CD4-positive, alpha-beta T cell treated with Interleukin-21 for 1 hour (primary cell): ENCODE data around the gene KCNT1.

Experiments
- DNase-seq: peaks from one replicate; pipeline ENCODE4 v3.0.0-alpha.2; 2020

Gene KCNT1

DNA sequence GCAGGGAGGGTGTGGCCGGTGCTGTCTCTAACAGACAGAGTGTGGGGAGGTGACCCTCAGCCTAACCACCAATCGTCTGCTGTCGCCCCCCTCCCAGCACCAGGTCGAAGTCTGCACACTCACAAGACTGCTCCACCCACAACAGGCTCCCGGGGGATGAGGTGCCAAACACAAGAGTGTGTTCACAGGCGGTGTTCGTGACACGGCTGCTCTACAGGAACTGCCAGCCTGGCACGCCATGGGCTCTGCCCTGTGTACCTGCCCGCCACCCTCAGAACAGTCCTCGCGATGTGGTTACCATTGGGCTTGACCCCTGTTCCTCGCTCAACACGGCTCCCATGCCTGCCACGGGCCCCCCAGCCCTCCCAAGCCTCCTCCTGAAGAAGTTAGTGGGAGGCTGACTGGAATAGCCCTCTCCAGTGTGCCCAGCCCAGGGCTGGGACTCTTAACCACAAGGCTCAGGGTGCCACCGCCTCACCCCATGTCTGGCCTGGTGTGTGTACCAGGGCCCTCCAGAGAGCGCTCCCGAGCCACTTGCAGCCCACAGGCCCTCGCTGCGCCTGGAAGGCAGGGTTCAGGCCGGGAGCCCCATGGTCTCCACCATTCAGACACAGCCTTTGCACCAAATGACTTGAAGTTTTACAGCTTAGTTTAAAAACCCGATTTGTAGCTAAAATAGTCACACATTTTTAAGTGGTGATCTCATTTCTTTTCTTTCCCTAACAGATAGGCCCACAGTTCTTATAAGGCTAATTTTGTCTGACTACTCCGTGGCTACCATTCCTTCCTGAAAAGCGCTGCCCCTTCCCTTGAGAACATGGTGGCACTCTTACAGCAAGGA, 102.8 kb downstream of the KCNT1 start:
- no peak for DNase-seq

- no peak for DNase-seq
These were observed 103.5 kb downstream of the KCNT1 start for GRCh38 chr9:135805422-135806022.

- no peak for DNase-seq
These were observed 107.2 kb downstream of the KCNT1 start for GRCh38 chr9:135809166-135809565.

DNA sequence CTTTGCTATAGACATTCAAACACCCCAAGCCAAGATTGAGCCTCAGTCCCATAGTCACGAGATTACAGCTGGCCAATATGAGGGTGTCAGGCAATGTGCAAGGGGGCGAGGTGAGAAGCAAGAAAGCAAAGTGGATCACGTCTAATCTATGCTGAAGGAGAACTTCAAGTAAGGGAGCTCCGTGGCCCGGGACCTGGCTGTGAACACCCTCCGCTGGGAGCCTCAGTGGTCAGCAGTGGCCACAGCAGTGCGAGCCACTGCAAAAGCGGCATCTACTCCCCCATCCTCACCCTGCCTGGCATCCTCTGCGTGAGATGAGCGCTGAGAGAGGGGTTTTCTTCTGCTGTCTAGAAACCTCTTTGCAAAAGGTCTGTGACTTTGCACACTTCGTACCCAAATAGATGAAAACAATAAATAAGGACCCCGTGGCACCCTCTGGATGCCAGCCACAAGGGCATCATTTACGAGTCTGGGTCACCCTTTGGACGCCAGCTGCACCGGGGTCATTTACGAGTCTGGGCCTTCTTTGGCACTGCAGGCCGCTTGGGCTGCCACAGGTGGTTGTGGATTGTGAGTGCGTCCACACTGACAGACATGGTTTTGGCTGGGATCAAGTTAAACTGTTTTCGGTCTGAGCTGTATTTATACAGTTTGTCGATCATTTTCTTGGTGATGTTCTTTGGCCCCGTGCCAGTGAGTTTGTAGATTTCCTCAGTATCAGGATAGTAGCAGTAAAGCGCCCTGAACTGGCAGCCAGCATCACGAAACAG, 109.0 kb downstream of the KCNT1 start:
- DNase-seq: no peak

DNA sequence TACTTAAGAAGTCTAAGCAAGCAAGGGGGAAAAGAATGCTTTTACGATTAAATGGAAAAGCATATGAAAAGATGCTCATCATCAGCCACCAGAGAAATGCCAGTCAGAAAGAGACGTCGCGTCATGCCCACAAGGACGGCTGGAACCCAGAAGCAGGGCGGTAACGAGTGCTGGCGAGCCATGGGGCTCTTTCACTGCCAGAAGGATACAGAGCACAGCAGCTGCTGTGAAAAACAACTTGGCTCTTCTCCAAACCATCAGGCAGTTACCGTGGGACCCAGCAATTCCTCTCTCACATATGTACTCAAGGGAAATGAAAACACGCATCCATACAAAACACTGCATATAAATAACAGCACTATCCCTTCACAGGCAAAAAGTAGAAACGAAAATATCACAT, 109.8 kb downstream of the KCNT1 start:
- DNase-seq: no peak

- DNase-seq: no peak
These were observed 111.0 kb downstream of the KCNT1 start for GRCh38 chr9:135812961-135813360.

DNA sequence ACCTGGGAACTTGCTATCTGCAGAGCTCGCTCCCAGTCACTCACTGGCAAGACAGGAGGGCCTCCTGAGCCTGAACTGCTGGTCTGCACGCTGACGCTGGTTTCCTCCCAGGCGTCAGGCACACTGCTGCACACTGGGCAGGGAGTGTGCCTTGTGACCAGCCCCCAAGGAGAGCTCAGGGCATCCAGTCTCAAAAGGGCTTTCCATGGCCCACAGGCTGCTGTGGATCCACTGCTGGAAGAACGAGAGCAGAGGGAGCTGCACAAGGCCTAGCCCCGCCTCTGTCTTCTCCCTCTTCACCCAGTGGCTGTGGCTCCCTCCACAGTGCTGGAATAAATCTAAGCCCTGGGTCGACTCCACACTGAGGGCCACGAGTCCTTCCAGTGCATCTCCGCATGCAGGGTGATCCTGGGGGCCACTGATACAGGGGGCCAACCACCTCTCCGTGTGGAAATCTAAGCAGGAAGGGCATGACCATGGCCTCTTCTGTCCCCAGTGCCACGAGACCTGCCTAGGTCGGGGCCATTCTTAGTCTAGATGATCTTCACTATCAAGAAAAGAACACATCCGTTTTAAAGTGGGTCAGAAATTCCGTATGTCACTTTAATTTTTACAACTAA, 111.8 kb downstream of the KCNT1 start:
- no peak for DNase-seq

DNA sequence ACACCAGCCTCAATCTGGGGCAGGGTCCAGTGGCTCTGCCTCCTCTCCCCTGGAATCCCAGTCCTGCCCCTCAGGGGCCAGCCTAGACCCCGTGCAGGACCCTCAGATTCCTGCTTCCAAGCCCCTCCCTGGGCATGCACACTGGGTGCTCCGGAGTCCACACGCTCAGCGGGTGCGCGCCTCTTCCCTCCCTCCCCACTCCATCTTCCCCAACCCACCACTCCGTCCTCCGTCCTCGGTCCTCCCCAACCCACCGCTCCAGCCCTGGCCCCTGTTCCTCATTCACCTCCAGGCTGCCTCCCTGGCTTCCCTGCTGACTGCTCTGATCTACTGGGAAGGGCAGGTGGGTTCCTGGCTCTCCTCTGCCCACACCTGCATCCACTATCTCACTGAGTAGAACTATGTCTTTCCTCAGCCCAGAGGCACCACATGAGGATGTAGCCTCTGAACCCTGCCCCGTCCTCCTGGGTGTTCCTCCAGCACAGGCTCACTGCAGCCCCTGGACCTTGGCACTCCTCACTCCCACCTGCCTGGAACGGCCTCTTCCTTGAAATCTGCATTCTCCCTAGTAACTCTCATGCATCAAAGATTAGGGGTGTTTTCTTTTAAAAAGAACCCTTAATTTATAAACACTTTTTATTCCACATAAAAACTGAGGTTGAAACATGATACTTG, 112.6 kb downstream of the KCNT1 start:
- DNase-seq: no peak

DNA sequence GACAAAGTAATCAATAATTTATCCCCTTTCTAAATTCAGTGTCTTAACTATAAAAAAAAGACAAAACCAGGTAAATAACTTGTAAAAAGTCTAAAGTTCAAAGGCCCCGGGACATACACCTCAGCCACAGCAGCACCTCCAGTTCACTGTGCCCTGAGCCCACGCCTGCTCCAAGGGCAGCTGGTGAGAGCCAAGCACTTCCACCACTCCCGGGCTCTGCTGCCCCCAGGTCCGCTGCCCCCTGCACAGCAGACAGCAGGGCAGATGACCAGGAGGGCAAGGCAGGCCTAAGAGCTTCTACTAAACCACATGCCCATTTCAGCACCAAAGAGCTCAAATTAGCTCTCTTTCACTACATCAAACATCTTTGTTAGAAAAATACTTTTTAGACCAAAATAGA, 113.4 kb downstream of the KCNT1 start:
- no peak for DNase-seq

GRCh38 chr9:135815830-135816650, 114.1 kb downstream of the KCNT1 start:
- DNase-seq: no peak

DNA sequence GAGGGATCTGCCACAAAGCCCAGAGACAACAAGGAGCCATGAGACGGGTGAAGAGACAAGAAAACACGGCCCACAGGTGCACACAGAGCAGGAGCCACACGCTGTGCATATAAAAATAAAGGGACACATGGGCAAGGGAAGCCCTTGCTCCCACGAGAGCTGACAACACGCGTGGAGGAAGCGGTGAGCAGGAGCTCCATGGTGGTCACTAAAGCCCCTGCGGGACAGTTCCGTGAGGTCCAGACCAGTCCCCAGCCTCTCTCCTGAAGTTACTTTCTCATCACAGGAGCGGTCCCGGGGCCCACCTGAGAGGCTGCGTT, 114.6 kb downstream of the KCNT1 start:
- DNase-seq: no peak

DNA sequence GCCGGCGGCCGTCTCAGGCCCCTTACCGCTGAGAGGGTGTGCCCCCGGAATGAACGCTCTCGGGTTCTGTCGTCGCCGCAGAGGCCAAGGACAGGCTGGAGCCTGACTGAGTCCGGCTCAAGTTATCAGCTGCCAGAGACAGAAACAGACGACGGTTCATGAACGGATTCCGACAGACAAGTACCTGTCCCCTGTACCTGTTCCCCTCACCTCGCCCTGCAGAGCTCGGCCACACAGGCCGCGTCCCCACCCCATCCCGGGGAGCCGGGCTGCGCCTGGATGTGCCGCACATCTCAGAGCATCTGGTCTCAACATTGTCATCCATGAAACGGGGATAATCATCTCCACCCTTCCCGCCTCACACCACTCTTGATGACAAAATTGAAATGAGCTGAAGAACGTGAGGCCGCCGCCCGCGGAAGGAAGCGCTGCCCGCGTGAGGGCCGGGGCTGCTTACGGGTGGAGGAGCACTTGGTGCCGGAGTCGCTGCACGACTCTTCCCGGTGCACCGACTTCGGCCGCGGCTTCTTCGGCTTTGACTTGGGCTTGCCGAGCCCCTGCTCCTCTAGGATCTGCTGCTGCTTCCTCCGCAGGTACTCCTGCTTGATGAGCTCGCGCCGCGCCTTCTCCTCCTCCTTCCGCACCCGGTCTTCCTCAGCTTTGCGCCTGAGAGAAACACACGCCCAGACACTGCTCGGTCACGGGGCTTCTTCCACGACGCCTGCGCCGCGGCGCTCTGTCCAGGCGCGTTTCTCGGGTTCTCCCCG, 116.1 kb downstream of the KCNT1 start:
- no peak for DNase-seq

DNA sequence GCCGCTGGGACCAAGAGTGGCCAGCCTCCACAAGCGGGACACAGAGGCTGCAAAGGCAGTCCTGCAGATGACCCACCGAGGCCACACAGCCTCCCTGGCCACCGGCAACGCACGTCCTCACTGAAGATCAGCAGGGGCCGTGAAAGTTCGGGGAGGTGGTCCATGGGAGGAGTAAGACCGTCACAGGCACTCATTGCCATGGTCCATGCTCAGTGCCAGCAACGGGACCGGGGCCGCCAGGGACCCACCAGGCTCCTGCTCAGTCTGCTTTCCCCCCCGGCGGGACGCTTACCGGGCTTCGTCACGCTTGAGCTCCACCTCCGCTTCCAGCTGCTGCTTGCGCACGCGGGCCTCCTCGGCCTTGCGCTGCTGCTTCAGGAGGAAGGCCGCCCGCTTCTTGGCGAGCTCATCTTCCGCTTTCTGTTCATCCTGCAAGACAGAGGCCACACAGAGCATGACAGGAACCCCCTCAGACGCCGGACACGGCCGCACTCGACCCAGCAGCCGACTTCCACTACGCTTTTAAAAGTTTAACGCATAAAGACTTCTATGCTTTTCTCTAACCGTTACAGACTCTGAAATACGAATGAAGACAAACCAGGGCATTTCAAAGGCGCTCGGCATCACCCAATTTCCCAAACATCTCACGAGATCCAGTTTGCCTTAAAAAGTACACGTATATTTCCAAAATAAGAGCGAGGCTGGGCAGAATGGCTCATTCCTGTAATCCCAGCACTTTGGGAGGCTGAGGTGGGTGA, 116.9 kb downstream of the KCNT1 start:
- DNase-seq: no peak

DNA sequence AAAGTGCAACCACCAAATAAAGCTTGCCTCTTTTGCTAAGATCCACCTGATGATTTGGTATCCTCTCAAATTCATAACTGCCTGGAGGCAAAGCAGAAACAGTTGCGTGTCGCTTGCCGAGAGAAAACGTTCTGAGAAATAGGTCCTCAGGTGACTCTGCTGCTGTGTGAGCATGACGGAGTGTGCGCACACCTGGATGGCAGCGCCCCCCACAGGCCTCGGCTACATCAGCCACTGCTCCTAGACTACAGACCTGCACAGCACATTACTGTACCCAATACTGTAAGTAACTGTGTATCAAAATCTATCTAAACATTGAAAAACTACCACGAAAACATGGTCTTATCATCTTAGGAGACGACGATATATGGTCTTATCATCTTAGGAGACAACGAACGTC, 117.9 kb downstream of the KCNT1 start:
- DNase-seq: no peak

- DNase-seq: no peak
These were observed 118.7 kb downstream of the KCNT1 start for GRCh38 chr9:135820661-135821060.

DNA sequence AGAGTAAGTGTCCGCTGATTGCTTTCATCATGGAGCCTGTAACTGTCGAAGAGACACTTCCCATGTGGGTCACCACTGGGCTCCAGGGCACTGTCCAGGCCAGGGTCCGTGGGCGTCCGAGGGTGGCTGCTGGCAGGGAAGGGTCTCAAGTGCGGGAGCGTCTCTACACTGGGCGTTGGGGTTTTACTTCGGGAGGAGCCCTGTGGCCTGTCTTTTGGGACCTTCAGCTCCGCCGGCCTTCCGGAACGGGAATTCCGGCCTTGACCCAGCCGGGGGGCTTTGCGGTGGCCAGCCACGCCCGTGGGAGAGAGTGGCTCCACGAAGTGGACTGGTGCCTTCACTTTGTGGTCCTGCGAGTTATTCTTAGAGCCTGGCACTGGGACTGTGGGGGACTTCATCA, 119.1 kb downstream of the KCNT1 start:
- DNase-seq: no peak

DNA sequence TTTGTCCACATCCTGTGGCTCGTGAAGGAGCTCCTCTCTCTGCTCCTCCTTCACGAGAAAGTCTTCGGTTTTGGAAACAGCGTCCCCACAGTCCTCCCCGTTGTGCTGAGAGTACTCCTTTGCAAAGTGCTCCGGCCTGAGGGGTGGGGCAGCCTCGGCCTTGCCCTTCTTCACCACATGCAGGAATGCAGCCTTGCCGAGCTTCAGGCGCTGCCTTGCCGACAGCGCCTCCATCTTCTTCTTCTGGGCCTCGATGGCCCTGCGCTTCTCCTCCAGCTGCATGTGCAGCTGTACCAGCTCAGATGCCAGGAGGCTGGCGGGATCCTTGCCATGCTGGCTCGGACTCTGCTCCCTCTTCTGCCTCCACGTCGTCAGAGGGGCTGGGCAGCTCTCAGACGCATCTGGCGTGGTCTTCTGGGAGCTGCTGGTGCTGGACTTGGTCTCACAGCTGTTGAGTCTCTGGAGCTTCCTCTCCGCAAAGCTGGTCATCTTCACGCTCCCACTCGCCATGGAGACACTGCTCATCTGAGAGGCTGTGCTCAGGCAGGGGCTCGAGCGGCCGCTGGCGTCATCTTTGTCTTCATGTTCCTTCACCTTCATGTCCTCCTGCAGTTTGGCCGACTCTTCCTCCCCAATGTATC, 119.9 kb downstream of the KCNT1 start:
- no peak for DNase-seq

DNA sequence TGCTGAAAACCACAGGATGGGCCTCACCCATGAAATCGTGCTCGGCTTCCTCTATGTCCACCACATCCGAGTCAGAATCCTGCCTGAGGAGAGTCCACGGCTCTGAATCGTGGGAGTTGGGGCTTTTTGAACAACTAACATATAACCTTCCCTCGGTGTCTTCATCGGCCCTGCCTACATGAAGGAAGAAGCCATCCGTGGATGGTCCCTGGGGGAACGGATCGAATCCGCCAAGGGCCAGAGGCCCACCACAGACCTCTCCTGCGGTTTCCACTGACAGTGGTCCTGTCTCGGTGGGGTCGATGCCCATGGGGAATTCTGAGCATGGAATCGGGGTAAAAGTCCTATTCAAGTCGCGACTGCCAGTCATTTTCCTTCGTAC, 120.4 kb downstream of the KCNT1 start:
- no peak for DNase-seq

GRCh38 chr9:135823036-135823435, 121.1 kb downstream of the KCNT1 start:
- no peak for DNase-seq
